ENCODE results near the gene C17orf107. TPM values are rescaled to one million over a fixed set of nuclear protein-coding genes. Genes with fewer than 3 reads are reported as not detected.

Gene C17orf107
- total and polyA plus RNA-seq, 8 donors, result 1.9 to 6.9 (median 2.9) TPM

- Histone ChIP-seq H3K4me1 (no peaks in the 10 kb centered on the region), H3K27ac (no peak overlapping the region), H3K36me3 (no peaks in the 10 kb centered on the region), H3K4me3 (no peak overlapping the region), H3K9me3 (no peaks in the 10 kb centered on the region), H3K27me3 (no peaks in the 10 kb centered on the region)
- 67 to 76% methylated on average over 8 of the region's 8 CpGs for WGBS, 2 donors
- ATAC-seq (peak in 2 of 4 donors; percentile 56 to 77), DNase-seq (no peak), FAIRE-seq (no peak)
- intact Hi-C loops (cut with DNase I), result no loop called here
- TF ChIP-seq CTCF (IDR thresholded peaks at IDR 0.05), result no peak
These were observed 26.6 kb upstream of the C17orf107 start for GRCh38 chr17:4872786-4873185.

GRCh38 chr17:4877089-4877488 is 22.2 kb upstream of the C17orf107 start:
- DNase-seq (no peak), FAIRE-seq (no peak), ATAC-seq (peak in 1 of 4 donors; percentile 14)
- H3K4me1 ChIP-seq, result no peaks in the 10 kb centered on the region
- no peaks in the 10 kb centered on the region for H3K27me3 ChIP-seq
- intact Hi-C loops (cut with DNase I), result no loop called here
- no peak for TF ChIP-seq CTCF (IDR thresholded peaks at IDR 0.05)
- 86 to 91% methylated on average over 5 of the region's 5 CpGs for WGBS, 2 donors
- H3K9me3 ChIP-seq, result no peaks in the 10 kb centered on the region
- H3K36me3 ChIP-seq, result no peaks in the 10 kb centered on the region
- H3K27ac ChIP-seq, result peak overlapping the region in 1 of 4 donors; percentile 30
- H3K4me3 ChIP-seq, result no peak overlapping the region

GRCh38 chr17:4879601-4880000 is 19.7 kb upstream of the C17orf107 start:
- intact Hi-C loops (cut with DNase I), result no loop called here
- Histone ChIP-seq H3K4me3 (no peak overlapping the region), H3K27ac (no peak overlapping the region), H3K27me3 (no peaks in the 10 kb centered on the region), H3K9me3 (no peaks in the 10 kb centered on the region), H3K4me1 (no peaks in the 10 kb centered on the region), H3K36me3 (peaks cover 0 to 4% (median 1%) of the 10 kb centered on the region in 3 donors)
- DNase-seq (no peak), ATAC-seq (no peak), FAIRE-seq (no peak)
- 76 to 91% methylated on average over 4 of the region's 4 CpGs for WGBS, 2 donors
- no peak for TF ChIP-seq CTCF (IDR thresholded peaks at IDR 0.05)

GRCh38 chr17:4880857-4881256 is 18.5 kb upstream of the C17orf107 start:
- Histone ChIP-seq H3K27me3 (no peaks in the 10 kb centered on the region), H3K4me3 (no peak overlapping the region), H3K9me3 (no peaks in the 10 kb centered on the region), H3K36me3 (peaks cover 5 to 10% (median 8%) of the 10 kb centered on the region in 3 donors), H3K27ac (no peak overlapping the region), H3K4me1 (no peaks in the 10 kb centered on the region)
- TF ChIP-seq CTCF (IDR thresholded peaks at IDR 0.05), result no peak
- ATAC-seq (no peak), FAIRE-seq (no peak), DNase-seq (no peak)
- 87 to 88% methylated on average over 15 of the region's 15 CpGs for WGBS, 2 donors
- intact Hi-C loops (cut with DNase I), result loop anchor here in 1 of 3 donors (5.0 kb wide), 1 partner anchor 94 kb away; the partner anchor contains the start of genes GLTPD2 and VMO1

- DNase-seq, result peak; percentile 56 to 89 (median 74)
These were observed 17.4 kb upstream of the C17orf107 start for GRCh38 chr17:4881761-4882555.

More at GRCh38 chr17:4881761-4882555, 17.4 kb upstream of the C17orf107 start:
- Histone ChIP-seq H3K27me3 (no peaks in the 10 kb centered on the region), H3K27ac (no peak overlapping the region), H3K4me1 (no peaks in the 10 kb centered on the region), H3K4me3 (no peak overlapping the region), H3K36me3 (peaks cover 5 to 15% (median 10%) of the 10 kb centered on the region in 3 donors), H3K9me3 (no peaks in the 10 kb centered on the region)
- no peak for FAIRE-seq
- intact Hi-C loops (cut with DNase I), result loop anchor here in 1 of 3 donors (5.0 kb wide), 1 partner anchor 95 kb away; the partner anchor contains the start of genes GLTPD2 and VMO1
- peak; percentile 91 to 97 (median 94) for ATAC-seq
- WGBS, 2 donors, result 38 to 42% methylated on average over 9 of the region's 9 CpGs
- TF ChIP-seq CTCF (IDR thresholded peaks at IDR 0.05), result peak; percentile 58 to 79 (median 73)
